DOHH2 (cell line): ENCODE measurements around the gene ROPN1B.

Source experiments
- EZH2phosphoT487 ChIP-seq: fragments of 200-600 bp; sonication (generic); IDR thresholded peaks from 2 replicates; pipeline ENCODE4 v1.6.1; 2017; ENCODE audit warnings: borderline replicate concordance, mild to moderate bottlenecking, antibody characterized with exemption, low read length, moderate library complexity, mixed read lengths
- TF ChIP-seq, protein P1 (sequence below): fragments of 200-600 bp; sonication (generic); IDR thresholded peaks from one replicate; pipeline ENCODE4 v1.5.1; 2014; ENCODE audit warnings: antibody characterized with exemption, mild to moderate bottlenecking, low read depth, low read length; ENCODE audit not compliant: poor library complexity, severe bottlenecking

DNA sequence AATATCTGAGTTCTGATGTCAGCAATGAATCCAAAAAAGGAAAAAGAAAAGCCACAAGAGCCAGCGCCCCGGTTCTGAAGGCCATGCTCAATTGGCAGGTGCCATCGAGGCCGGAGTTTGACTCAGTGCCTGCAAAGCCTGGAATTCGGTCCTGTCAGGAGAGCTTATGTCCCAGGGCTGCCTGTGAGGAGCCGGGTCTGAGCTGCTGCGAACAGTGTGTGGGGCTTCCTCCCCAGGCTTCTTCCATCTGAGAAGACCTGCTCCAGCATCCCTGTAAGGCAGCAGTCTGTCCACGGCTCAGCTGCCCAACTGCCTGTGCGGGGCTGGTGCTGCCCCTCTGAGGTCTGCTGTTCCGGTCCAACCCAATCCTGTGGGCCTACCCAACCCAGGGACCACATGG, 46.1 kb downstream of the ROPN1B start:
- TF ChIP-seq, protein P1, sequence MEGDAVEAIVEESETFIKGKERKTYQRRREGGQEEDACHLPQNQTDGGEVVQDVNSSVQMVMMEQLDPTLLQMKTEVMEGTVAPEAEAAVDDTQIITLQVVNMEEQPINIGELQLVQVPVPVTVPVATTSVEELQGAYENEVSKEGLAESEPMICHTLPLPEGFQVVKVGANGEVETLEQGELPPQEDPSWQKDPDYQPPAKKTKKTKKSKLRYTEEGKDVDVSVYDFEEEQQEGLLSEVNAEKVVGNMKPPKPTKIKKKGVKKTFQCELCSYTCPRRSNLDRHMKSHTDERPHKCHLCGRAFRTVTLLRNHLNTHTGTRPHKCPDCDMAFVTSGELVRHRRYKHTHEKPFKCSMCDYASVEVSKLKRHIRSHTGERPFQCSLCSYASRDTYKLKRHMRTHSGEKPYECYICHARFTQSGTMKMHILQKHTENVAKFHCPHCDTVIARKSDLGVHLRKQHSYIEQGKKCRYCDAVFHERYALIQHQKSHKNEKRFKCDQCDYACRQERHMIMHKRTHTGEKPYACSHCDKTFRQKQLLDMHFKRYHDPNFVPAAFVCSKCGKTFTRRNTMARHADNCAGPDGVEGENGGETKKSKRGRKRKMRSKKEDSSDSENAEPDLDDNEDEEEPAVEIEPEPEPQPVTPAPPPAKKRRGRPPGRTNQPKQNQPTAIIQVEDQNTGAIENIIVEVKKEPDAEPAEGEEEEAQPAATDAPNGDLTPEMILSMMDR: no peak
- TF ChIP-seq EZH2phosphoT487: no peak
